WTC11 (cell line): ENCODE data around the gene CLEC10A. TPM values are rescaled to one million over a fixed set of nuclear protein-coding genes. Genes with fewer than 3 reads are reported as not detected.

ENCODE experiments used
- ATAC-seq: fragments of 200-7000 bp; cut with Tn5 transposase; 2 replicates; pipeline ENCODE4 v1.10.0; 2021; ENCODE audit warnings: mild to moderate bottlenecking, moderate library complexity
- CTCF ChIA-PET: fragments of 300-600 bp; sonication (Branson Sonifier 250); formaldehyde crosslinking; loops from one replicate; lab custom pipeline; 2021; ENCODE audit warnings: antibody characterized with exemption; lab: Charles Lee
- POLR2A ChIA-PET: fragments of 350-600 bp; sonication (Branson Sonifier 250); formaldehyde crosslinking; loops from one replicate; lab custom pipeline; 2021; ENCODE audit warnings: antibody characterized with exemption; lab: Charles Lee
- DNase-seq: peaks from one replicate; pipeline ENCODE4 v3.0.0; 2021; ENCODE audit warnings: low spot score
- H3K27ac Mint-ChIP-seq: 2 replicates; pipeline ENCODE4 v1.8.0; 2021; ENCODE audit warnings: mixed read lengths
- H3K27me3 Mint-ChIP-seq: 2 replicates; pipeline ENCODE4 v1.8.0; 2021; ENCODE audit warnings: low read depth, mild to moderate bottlenecking, moderate library complexity, mixed read lengths
- H3K36me3 Mint-ChIP-seq: 2 replicates; pipeline ENCODE4 v1.8.0; 2021; ENCODE audit warnings: mixed read lengths
- H3K4me1 Mint-ChIP-seq: 2 replicates; pipeline ENCODE4 v1.8.0; 2022; ENCODE audit warnings: mixed read lengths
- H3K4me3 Mint-ChIP-seq: 2 replicates; pipeline ENCODE4 v1.8.0; 2021; ENCODE audit warnings: mild to moderate bottlenecking, moderate library complexity, mixed read lengths
- H3K9me3 Mint-ChIP-seq: 2 replicates; pipeline ENCODE4 v1.8.0; 2021; ENCODE audit warnings: mixed read lengths
- ARID4B ChIP-seq: sonication (generic); formaldehyde crosslinking; IDR thresholded peaks from 2 replicates; pipeline ENCODE4 v1.8.0; 2023; ENCODE audit warnings: missing genetic modification reagents, mild to moderate bottlenecking, borderline replicate concordance
- ATF3 ChIP-seq: sonication (generic); formaldehyde crosslinking; conservative IDR thresholded peaks from 2 replicates; pipeline ENCODE4 v1.8.1; 2022; ENCODE audit warnings: mild to moderate bottlenecking, missing genetic modification reagents
- CDX4 ChIP-seq: fragments of 250-450 bp; sonication (Bioruptor Pico); IDR thresholded peaks from 2 replicates; pipeline ENCODE4 v1.9.0; 2021; ENCODE audit warnings: moderate library complexity, mild to moderate bottlenecking, inconsistent platforms, borderline replicate concordance
- CREM ChIP-seq: sonication (generic); formaldehyde crosslinking; IDR thresholded peaks from 2 replicates; pipeline ENCODE4 v1.8.1; 2022; ENCODE audit warnings: mild to moderate bottlenecking, missing genetic modification reagents, moderate library complexity
- CTCF ChIP-seq: fragments of 200-600 bp; IDR thresholded peaks from 2 replicates; pipeline ENCODE4 v1.8.0; 2022; ENCODE audit warnings: antibody characterized with exemption
- ELF4 ChIP-seq: sonication (generic); formaldehyde crosslinking; IDR thresholded peaks from 2 replicates; pipeline ENCODE4 v1.8.1; 2022; ENCODE audit warnings: low read depth, mild to moderate bottlenecking, moderate library complexity, missing genetic modification reagents
- JAZF1 ChIP-seq: fragments of 250-450 bp; sonication (Bioruptor Pico); IDR thresholded peaks from 2 replicates; pipeline ENCODE4 v1.9.0; 2021; ENCODE audit warnings: moderate library complexity, mild to moderate bottlenecking, inconsistent platforms
- NFE2L1 ChIP-seq: sonication (generic); formaldehyde crosslinking; IDR thresholded peaks from 2 replicates; pipeline ENCODE4 v1.8.1; 2023; ENCODE audit warnings: missing genetic modification reagents
- NR1H2 ChIP-seq: sonication (generic); formaldehyde crosslinking; IDR thresholded peaks from 2 replicates; pipeline ENCODE4 v1.9.0; 2021; ENCODE audit warnings: mild to moderate bottlenecking, moderate library complexity, missing genetic modification reagents
- OVOL2 ChIP-seq: fragments of 250-450 bp; sonication (Bioruptor Pico); IDR thresholded peaks from 2 replicates; pipeline ENCODE4 v1.9.0; 2021; ENCODE audit warnings: mild to moderate bottlenecking, borderline replicate concordance
- PRDM15 ChIP-seq: sonication (generic); formaldehyde crosslinking; IDR thresholded peaks from 2 replicates; pipeline ENCODE4 v1.8.0; 2022; ENCODE audit warnings: missing genetic modification reagents
- RELA ChIP-seq: sonication (generic); formaldehyde crosslinking; IDR thresholded peaks from 2 replicates; pipeline ENCODE4 v1.8.1; 2022; ENCODE audit warnings: missing genetic modification reagents, mild to moderate bottlenecking, borderline replicate concordance
- STAT6 ChIP-seq: sonication (generic); formaldehyde crosslinking; conservative IDR thresholded peaks from 2 replicates; pipeline ENCODE4 v1.8.1; 2023; ENCODE audit warnings: mild to moderate bottlenecking, low read depth, missing genetic modification reagents, moderate library complexity
- TEAD4 ChIP-seq: sonication (generic); formaldehyde crosslinking; IDR thresholded peaks from 2 replicates; pipeline ENCODE4 v1.8.0; 2022; ENCODE audit warnings: mild to moderate bottlenecking, missing genetic modification reagents
- USF1 ChIP-seq: sonication (generic); formaldehyde crosslinking; IDR thresholded peaks from 2 replicates; pipeline ENCODE4 v1.8.0; 2022; ENCODE audit warnings: mild to moderate bottlenecking, missing genetic modification reagents
- ZMAT4 ChIP-seq: fragments of 250-450 bp; sonication (Bioruptor Pico); IDR thresholded peaks from 2 replicates; pipeline ENCODE4 v1.9.0; 2021; ENCODE audit warnings: mild to moderate bottlenecking
- ZNF512 ChIP-seq: sonication (generic); formaldehyde crosslinking; IDR thresholded peaks from 2 replicates; pipeline ENCODE4 v1.8.1; 2022; ENCODE audit warnings: missing genetic modification reagents, borderline replicate concordance
- total RNA-seq: library from RNA; stranded (reverse); gene quantifications from 3 replicates; pipeline ENCODE4 v1.2.3, GENCODE V29; 2021

Gene CLEC10A
- total RNA-seq, 1 experiment from 2014 or later: not detected

GRCh38 chr17:7060165-7060891 lies 19.7 kb downstream of the CLEC10A start:
- Mint-ChIP-seq H3K36me3 (no peaks in the 10 kb centered on the region), H3K27me3 (peaks cover 30% of the 10 kb centered on the region), H3K4me3 (no peak overlapping the region), H3K27ac (no peak overlapping the region), H3K4me1 (no peaks in the 10 kb centered on the region; the same call in 1 of the 2 replicates), H3K9me3 (no peaks in the 10 kb centered on the region)
- POLR2A ChIA-PET: interaction anchor here (0.7 kb wide), 1 partner anchor 46 kb away, joined by 3 read pairs; no protein-coding TSS in a partner anchor
- CTCF ChIA-PET: interaction anchor here (0.6 to 1.1 kb wide), 3 partner anchors 8 to 149 kb away, joined by 3 to 4 read pairs (median 3); no protein-coding TSS in a partner anchor
- ATAC-seq (no peak), DNase-seq (no peak)
- no peak for TF ChIP-seq RELA
- no peak for TF ChIP-seq CREM (CRISPR knock-in tag)
- no peak for TF ChIP-seq ATF3
- TF ChIP-seq STAT6: no peak
- TF ChIP-seq USF1 (CRISPR knock-in tag): no peak
- TF ChIP-seq CTCF: no peak
- no peak for TF ChIP-seq ELF4 (CRISPR knock-in tag)
- no peak for TF ChIP-seq ARID4B (CRISPR knock-in tag)
- no peak for TF ChIP-seq PRDM15
- no peak for TF ChIP-seq ZNF512
- no peak for TF ChIP-seq OVOL2 (CRISPR knock-in tag)
- no peak for TF ChIP-seq ZMAT4 (CRISPR knock-in tag)
- no peak for TF ChIP-seq TEAD4 (CRISPR knock-in tag)
- no peak for TF ChIP-seq NR1H2
- no peak for TF ChIP-seq CDX4 (CRISPR knock-in tag)
- TF ChIP-seq JAZF1: no peak
- TF ChIP-seq NFE2L1 (CRISPR knock-in tag): no peak
